WTC11 (cell line): Measurements from ENCODE around the gene SRMS.
A peak's percentile ranks its signal among the peaks of the same experiment; 100 is the strongest.

Experiments used
- ATF1 ChIP-seq: sonication (generic); formaldehyde crosslinking; IDR thresholded peaks from 2 replicates; pipeline ENCODE4 v1.8.1; 2023; ENCODE audit warnings: mild to moderate bottlenecking, moderate library complexity, missing genetic modification reagents
- CTCF ChIP-seq: fragments of 200-600 bp; IDR thresholded peaks from 2 replicates; pipeline ENCODE4 v1.8.0; 2022; ENCODE audit warnings: antibody characterized with exemption
- E2F1 ChIP-seq: sonication (generic); formaldehyde crosslinking; IDR thresholded peaks from 2 replicates; pipeline ENCODE4 v1.8.0; 2022; ENCODE audit warnings: mild to moderate bottlenecking, missing genetic modification reagents
- ESRRA ChIP-seq: sonication (generic); formaldehyde crosslinking; IDR thresholded peaks from 2 replicates; pipeline ENCODE4 v1.8.1; 2022; ENCODE audit warnings: mild to moderate bottlenecking, missing genetic modification reagents, borderline replicate concordance
- ETV6 ChIP-seq: sonication (generic); formaldehyde crosslinking; IDR thresholded peaks from 2 replicates; pipeline ENCODE4 v1.8.1; 2022; ENCODE audit warnings: mild to moderate bottlenecking, missing genetic modification reagents
- GRHL2 ChIP-seq: fragments of 250-450 bp; sonication (Bioruptor Pico); IDR thresholded peaks from 2 replicates; pipeline ENCODE4 v1.8.0; 2022; ENCODE audit warnings: mild to moderate bottlenecking, moderate library complexity; ENCODE audit not compliant: insufficient replicate concordance, severe bottlenecking
- IRF2 ChIP-seq: sonication (generic); formaldehyde crosslinking; IDR thresholded peaks from 2 replicates; pipeline ENCODE4 v1.8.0; 2022; ENCODE audit warnings: low read depth, missing genetic modification reagents, borderline replicate concordance
- SP1 ChIP-seq: sonication (generic); formaldehyde crosslinking; conservative IDR thresholded peaks from 2 replicates; pipeline ENCODE4 v1.8.1; 2022; ENCODE audit warnings: missing genetic modification reagents
- TEAD1 ChIP-seq: sonication (generic); formaldehyde crosslinking; IDR thresholded peaks from 2 replicates; pipeline ENCODE4 v1.8.0; 2022; ENCODE audit warnings: mild to moderate bottlenecking, missing genetic modification reagents
- ZBTB21 ChIP-seq: sonication (generic); formaldehyde crosslinking; IDR thresholded peaks from 2 replicates; pipeline ENCODE4 v1.8.1; 2023; ENCODE audit warnings: mild to moderate bottlenecking, missing genetic modification reagents, borderline replicate concordance
- ZMAT4 ChIP-seq: fragments of 250-450 bp; sonication (Bioruptor Pico); IDR thresholded peaks from 2 replicates; pipeline ENCODE4 v1.9.0; 2021; ENCODE audit warnings: mild to moderate bottlenecking

- no peak for TF ChIP-seq CTCF
- TF ChIP-seq IRF2 (CRISPR knock-in tag), result no peak
- TF ChIP-seq ATF1 (CRISPR knock-in tag), result no peak
- no peak for TF ChIP-seq ETV6 (CRISPR knock-in tag)
- TF ChIP-seq ZBTB21 (CRISPR knock-in tag), result no peak
- TF ChIP-seq E2F1 (CRISPR knock-in tag), result no peak
- no peak for TF ChIP-seq GRHL2 (CRISPR knock-in tag)
- no peak for TF ChIP-seq ZMAT4
- peak; percentile 78 for TF ChIP-seq SP1 (CRISPR knock-in tag)
- TF ChIP-seq ESRRA, result no peak
- TF ChIP-seq TEAD1, result no peak
These were observed 27.0 kb downstream of the SRMS start, which contains the start of gene PPDPF for GRCh38 chr20:63520504-63520933.
